ENCODE measurements around the gene DHX8. TPM values are rescaled to one million over a fixed set of nuclear protein-coding genes. Genes with fewer than 3 reads are reported as not detected.

DHX8 gene
- total and polyA plus RNA-seq, 2 donors (not counting 3 experiments of a cell fraction or from before 2014, with no cell fraction given) = 34.9 to 65.6 TPM

DNA sequence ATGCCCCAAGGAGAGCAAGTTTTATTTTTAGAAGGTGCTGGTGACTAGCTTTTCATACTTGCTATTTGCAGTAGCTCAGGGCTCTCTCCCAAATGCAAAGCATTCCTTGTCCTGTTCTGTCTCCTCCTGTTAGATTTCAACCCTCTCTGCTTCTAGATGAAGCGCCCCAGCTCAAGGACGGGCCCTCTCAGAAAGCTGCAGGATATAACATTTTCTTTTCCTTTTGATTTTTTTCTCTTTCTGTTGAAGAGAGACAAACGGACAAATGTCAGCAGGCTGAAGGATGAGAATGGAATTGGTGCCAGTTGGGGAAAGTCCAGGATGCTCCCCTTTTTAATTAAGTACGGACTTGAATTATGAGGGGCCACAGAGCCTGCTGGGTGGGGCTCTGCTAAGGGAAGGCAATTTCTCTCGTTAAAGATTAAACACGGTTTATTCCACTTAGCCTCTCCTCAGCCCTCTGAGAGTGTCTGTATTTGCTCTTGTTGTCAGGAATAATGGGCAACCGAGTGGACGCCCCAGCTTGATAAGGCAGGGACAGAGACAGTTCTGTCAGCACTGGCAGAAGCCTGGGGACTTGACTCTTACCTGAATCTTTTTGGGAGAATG lies 68.6 kb downstream of the DHX8 start:
- no peak for TF ChIP-seq EZH2 (IDR thresholded peaks at IDR 0.05; ENCODE audit: borderline replicate concordance, low read depth, low read length, severe bottlenecking)
- no peak for TF ChIP-seq FOS (IDR thresholded peaks at IDR 0.05; ENCODE audit: borderline replicate concordance, insufficient read depth, low read length)
- TF ChIP-seq POLR2A (IDR thresholded peaks at IDR 0.05; ENCODE audit: low read depth, low read length) = no peak
- TF ChIP-seq JUN (IDR thresholded peaks at IDR 0.05; ENCODE audit: borderline replicate concordance, insufficient read depth, insufficient read length, low read depth) = no peak
- no peak for TF ChIP-seq GATA2 (IDR thresholded peaks at IDR 0.05; ENCODE audit: insufficient read depth, insufficient read length, low read depth, low read length)
- Histone ChIP-seq H3K79me2 (ENCODE audit: control insufficient read depth, insufficient read depth, low read length) (no peaks in the 10 kb centered on the region), H3K9me3 (replicated peaks; ENCODE audit: control insufficient read depth, insufficient read depth, low read length) (no peaks in the 10 kb centered on the region), H3K9me1 (replicated peaks; ENCODE audit: control insufficient read depth, extremely low read depth, insufficient read depth, low read length) (no peaks in the 10 kb centered on the region), H4K20me1 (replicated peaks; ENCODE audit: control insufficient read depth, extremely low read depth, insufficient read depth, low read length) (no peaks in the 10 kb centered on the region), H3K4me2 (ENCODE audit: insufficient read depth, low read length) (no peak overlapping the region), H3K27me3 (ENCODE audit: control insufficient read depth in 2 of 2, insufficient read depth in 2 of 2, low read length in 2 of 2) (peaks cover 0 to 5% of the 10 kb centered on the region in 2 experiments), H2AFZ (ENCODE audit: low read depth, low read length) (no peak overlapping the region), H3K27ac (ENCODE audit: insufficient read depth, low read depth, low read length) (no peak overlapping the region), H3K4me1 (ENCODE audit: control insufficient read depth, extremely low read depth, insufficient read depth, low read length) (no peaks in the 10 kb centered on the region), H3K4me3 (replicated peaks in 1 of 3; ENCODE audit: insufficient read depth in 1 of 3, low read depth in 1 of 3, low read length in 3 of 3) (no peak overlapping the region), H3K9ac (replicated peaks; ENCODE audit: extremely low read depth, insufficient read depth, low read length) (no peak overlapping the region), H3K36me3 (ENCODE audit: control insufficient read depth in 2 of 2, extremely low read depth in 1 of 2, insufficient read depth in 2 of 2, low read length in 2 of 2) (no peaks in the 10 kb centered on the region)
- intact Hi-C loops (cut with micrococcal nuclease) (no loop called here), dilution Hi-C loops (cut with MboI; ENCODE audit: extremely low pct_ligation_motif_present, low sequenced_read_pairs) (no loop called here)
- BruUV-seq (replicated peaks) = no TSS peak
- DNase-seq (ENCODE audit: low read depth, low spot score) = no peak
- no peak for FAIRE-seq
- ChIA-PET CTCF (interaction anchor here (0.6 kb wide), 1 partner anchor 121 kb away, joined by 3 read pairs; no protein-coding TSS in a partner anchor), POLR2A (no interaction called here)

DNA sequence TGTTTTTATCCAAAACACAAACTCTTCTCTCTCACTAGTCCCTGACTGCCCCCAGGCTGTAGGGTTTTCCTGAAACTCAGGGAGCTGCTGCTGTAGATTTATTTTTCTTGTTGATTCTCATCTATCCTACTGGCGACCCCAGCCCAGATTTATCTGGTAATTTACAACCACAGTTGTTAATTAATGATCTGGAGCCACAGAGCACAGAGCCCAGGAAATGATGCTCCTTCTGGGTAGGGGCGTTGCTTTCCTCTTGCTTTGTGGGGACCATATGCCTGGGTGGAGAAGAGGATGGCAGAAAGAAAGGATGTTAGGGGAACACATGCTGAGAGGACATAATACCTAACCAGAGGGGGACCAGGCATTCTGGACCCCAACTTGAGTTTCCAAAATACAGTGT lies 69.8 kb downstream of the DHX8 start:
- no TSS peak for BruUV-seq (replicated peaks)
- TF ChIP-seq POLR2A (IDR thresholded peaks at IDR 0.05; ENCODE audit: low read depth, low read length) = no peak
- TF ChIP-seq MYC (IDR thresholded peaks at IDR 0.05; ENCODE audit: low read depth, low read length) = no peak
- no peak for TF ChIP-seq FOS (IDR thresholded peaks at IDR 0.05; ENCODE audit: borderline replicate concordance, insufficient read depth, low read length)
- Histone ChIP-seq H3K4me3 (replicated peaks in 1 of 3; ENCODE audit: insufficient read depth in 1 of 3, low read depth in 1 of 3, low read length in 3 of 3) (no peak overlapping the region), H3K9me3 (replicated peaks; ENCODE audit: control insufficient read depth, insufficient read depth, low read length) (no peaks in the 10 kb centered on the region), H3K79me2 (ENCODE audit: control insufficient read depth, insufficient read depth, low read length) (no peaks in the 10 kb centered on the region), H3K27me3 (ENCODE audit: control insufficient read depth in 2 of 2, insufficient read depth in 2 of 2, low read length in 2 of 2) (peaks cover 0 to 5% of the 10 kb centered on the region in 2 experiments), H3K4me1 (ENCODE audit: control insufficient read depth, extremely low read depth, insufficient read depth, low read length) (no peaks in the 10 kb centered on the region), H2AFZ (ENCODE audit: low read depth, low read length) (no peak overlapping the region), H4K20me1 (replicated peaks; ENCODE audit: control insufficient read depth, extremely low read depth, insufficient read depth, low read length) (no peaks in the 10 kb centered on the region), H3K27ac (ENCODE audit: insufficient read depth, low read depth, low read length) (no peak overlapping the region), H3K36me3 (ENCODE audit: control insufficient read depth in 2 of 2, extremely low read depth in 1 of 2, insufficient read depth in 2 of 2, low read length in 2 of 2) (no peaks in the 10 kb centered on the region), H3K9ac (replicated peaks; ENCODE audit: extremely low read depth, insufficient read depth, low read length) (no peak overlapping the region), H3K9me1 (replicated peaks; ENCODE audit: control insufficient read depth, extremely low read depth, insufficient read depth, low read length) (no peaks in the 10 kb centered on the region), H3K4me2 (ENCODE audit: insufficient read depth, low read length) (no peak overlapping the region)
- POLR2A ChIA-PET = interaction anchor here (0.7 kb wide), 1 partner anchor 56 kb away, joined by 4 read pairs; no protein-coding TSS in a partner anchor
- FAIRE-seq = no peak
- intact Hi-C loops (cut with micrococcal nuclease) = no loop called here
- CTCF ChIA-PET = no interaction called here
- dilution Hi-C loops (cut with MboI; ENCODE audit: extremely low pct_ligation_motif_present, low sequenced_read_pairs) = no loop called here
- no peak for DNase-seq (ENCODE audit: low read depth, low spot score)
